ENCODE measurements around the gene DCAF7. TPM values are rescaled to one million over a fixed set of nuclear protein-coding genes. Genes with fewer than 3 reads are reported as not detected.
A peak's percentile ranks its signal among the peaks of the same experiment; 100 is the strongest.

DCAF7 gene
- total and polyA plus RNA-seq, 4 experiments from 2014 or later = 75.6 to 93.0 (median 86.5) TPM

DNA sequence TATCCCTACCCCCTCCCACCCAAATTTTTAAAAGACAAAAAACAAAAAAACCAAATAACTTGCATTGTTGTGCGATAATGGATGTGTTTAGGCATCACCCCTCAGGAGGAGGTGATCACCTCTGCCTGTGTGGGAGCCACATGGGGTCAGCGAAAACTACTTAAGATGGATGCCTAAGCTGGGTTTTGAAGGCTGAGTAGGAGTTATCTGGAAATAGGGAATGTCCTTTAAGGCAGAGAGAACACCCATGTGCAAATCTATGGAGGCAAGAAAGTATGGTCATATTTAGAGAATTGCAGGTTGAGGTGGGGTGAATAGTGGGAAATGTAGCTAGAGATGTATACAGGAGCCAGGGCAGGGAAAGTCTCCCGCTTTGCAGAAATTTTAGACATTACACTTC lies 44.9 kb downstream of the DCAF7 start:
- Mint-ChIP-seq H3K9me3 (no peaks in the 10 kb centered on the region), H3K27me3 (no peaks in the 10 kb centered on the region), H3K36me3 (peaks cover 18 to 37% of the 10 kb centered on the region in 2 donors), H3K4me1 (peaks cover 22 to 39% (median 32%) of the 10 kb centered on the region in 4 donors), H3K4me3 (no peak overlapping the region), H3K27ac (peak overlapping the region in 5 of 7 donors; percentile 3 to 75 (median 46))
- DNase-seq = no peak
- intact Hi-C loops (cut with micrococcal nuclease) = no loop called here
- H3K36me3 ChIP-seq (ENCODE audit: insufficient read depth, low read length) = peaks cover 16% of the 10 kb centered on the region
- POLR2A ChIA-PET (ENCODE audit: partially characterized antibody) = no interaction called here
- no peaks in the 10 kb centered on the region for H3K9me3 ChIP-seq (ENCODE audit: control insufficient read depth in 1 of 2, low read length in 2 of 2)
- H3K27me3 ChIP-seq (ENCODE audit: insufficient read depth, low read length) = no peaks in the 10 kb centered on the region
- no peak overlapping the region for H3K27ac ChIP-seq (ENCODE audit: low read depth, low read length)
- CTCF ChIA-PET (ENCODE audit: partially characterized antibody) = no interaction called here
- H3K4me3 ChIP-seq (ENCODE audit: low read length in 2 of 2) = no peak overlapping the region
- H3K4me1 ChIP-seq (ENCODE audit: insufficient read depth, low read length) = peaks cover 36% of the 10 kb centered on the region

DNA sequence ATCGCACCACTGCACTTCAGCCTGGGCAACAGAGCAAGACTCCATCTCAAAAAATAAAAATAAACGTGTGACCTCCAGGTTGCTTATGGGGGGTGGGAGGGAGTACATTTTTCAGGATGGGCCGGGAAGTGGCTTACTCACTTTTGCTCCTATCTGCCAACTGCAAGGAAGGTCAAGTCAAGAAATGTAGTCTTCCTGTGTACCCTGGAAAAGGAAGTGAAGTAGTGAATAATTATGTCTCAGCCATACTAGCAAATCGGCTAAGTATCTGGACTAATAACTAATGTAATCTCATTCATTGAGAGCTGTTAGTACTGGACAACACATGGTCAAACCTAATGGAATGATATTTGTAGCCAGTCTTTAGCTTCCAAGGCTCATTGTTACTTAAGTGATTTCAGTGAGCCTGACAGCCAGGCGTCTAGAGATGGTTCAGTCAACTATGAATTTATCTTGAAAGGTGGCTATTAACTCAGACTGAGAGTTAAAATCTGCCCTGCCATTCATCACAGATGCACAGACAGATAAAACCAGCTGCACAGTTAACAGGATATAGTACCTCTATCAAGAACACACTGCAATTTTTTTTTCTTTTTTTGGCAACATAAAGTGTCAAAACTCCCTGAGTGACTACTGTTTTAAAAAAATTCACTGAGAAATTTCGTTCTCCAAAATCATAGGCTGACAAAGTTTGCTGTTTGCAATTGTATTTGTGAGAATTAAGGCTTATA lies 46.7 kb downstream of the DCAF7 start:
- peak in 4 of 5 donors; percentile 34 to 58 (median 34) for DNase-seq
- H3K36me3 ChIP-seq (ENCODE audit: insufficient read depth, low read length) = no peaks in the 10 kb centered on the region
- H3K27ac Mint-ChIP-seq = peak overlapping the region; percentile 25 to 90 (median 77)
- H3K4me3 ChIP-seq (ENCODE audit: low read length in 2 of 2) = no peak overlapping the region
- peak overlapping the region in 6 of 8 donors; percentile 9 to 88 (median 55) for H3K4me3 Mint-ChIP-seq
- H3K9me3 ChIP-seq (ENCODE audit: control insufficient read depth in 1 of 2, low read length in 2 of 2) = no peaks in the 10 kb centered on the region
- no peaks in the 10 kb centered on the region for H3K9me3 Mint-ChIP-seq
- ChIA-PET POLR2A (ENCODE audit: partially characterized antibody) (interaction anchor here (0.8 to 2.3 kb wide), 6 partner anchors 11 to 177 kb away, joined by 3 to 14 read pairs (median 4); partner anchors contain the start of gene MAP3K3), CTCF (ENCODE audit: partially characterized antibody) (interaction anchor here (0.6 to 1.6 kb wide), 6 partner anchors 12 to 191 kb away, joined by 3 to 10 read pairs (median 4); no protein-coding TSS in a partner anchor)
- H3K27ac ChIP-seq (ENCODE audit: low read depth, low read length) = no peak overlapping the region
- H3K27me3 Mint-ChIP-seq = no peaks in the 10 kb centered on the region
- peaks cover 32 to 54% (median 43%) of the 10 kb centered on the region in 4 donors for H3K4me1 Mint-ChIP-seq
- intact Hi-C loops (cut with micrococcal nuclease) = loop anchor here (1.0 kb wide), 1 partner anchor 13 kb away; no protein-coding TSS in a partner anchor
- no peaks in the 10 kb centered on the region for H3K27me3 ChIP-seq (ENCODE audit: insufficient read depth, low read length)
- H3K4me1 ChIP-seq (ENCODE audit: insufficient read depth, low read length) = peaks cover 50% of the 10 kb centered on the region
- peaks cover 4 to 26% of the 10 kb centered on the region in 2 donors for H3K36me3 Mint-ChIP-seq

DNA sequence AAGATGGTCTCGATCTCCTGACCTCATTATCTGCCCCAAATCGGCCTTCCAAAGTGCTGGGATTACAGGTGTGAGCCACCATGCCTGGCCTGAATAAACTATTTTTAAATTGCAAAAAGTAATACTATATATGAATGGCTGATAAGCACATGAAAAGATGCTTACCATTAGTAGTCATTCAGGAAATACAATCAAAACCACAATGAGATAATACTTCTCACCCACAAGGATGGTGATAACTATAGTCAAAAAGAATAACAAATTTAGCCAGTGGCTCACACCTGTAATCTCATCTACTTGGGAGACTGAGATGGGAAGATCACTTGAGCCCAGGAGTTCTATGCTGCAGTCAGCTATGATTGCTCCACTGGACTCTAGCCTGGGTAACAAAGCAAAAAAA lies 48.0 kb downstream of the DCAF7 start:
- ChIA-PET POLR2A (ENCODE audit: partially characterized antibody) (interaction anchor here (1.8 to 2.3 kb wide), 2 partner anchors 10 to 13 kb away, joined by 9 to 14 read pairs; no protein-coding TSS in a partner anchor), CTCF (ENCODE audit: partially characterized antibody) (interaction anchor here (1.0 to 1.3 kb wide), 2 partner anchors 11 to 14 kb away, joined by 3 read pairs; no protein-coding TSS in a partner anchor)
- H3K27ac Mint-ChIP-seq = peak overlapping the region; percentile 75 to 95 (median 82)
- peaks cover 0 to 20% of the 10 kb centered on the region in 2 donors for H3K36me3 Mint-ChIP-seq
- H3K27ac ChIP-seq (ENCODE audit: low read depth, low read length) = no peak overlapping the region
- no peaks in the 10 kb centered on the region for H3K9me3 Mint-ChIP-seq
- DNase-seq = peak; percentile 39 to 54 (median 42)
- no peaks in the 10 kb centered on the region for H3K27me3 ChIP-seq (ENCODE audit: insufficient read depth, low read length)
- H3K27me3 Mint-ChIP-seq = no peaks in the 10 kb centered on the region
- H3K4me3 Mint-ChIP-seq = peak overlapping the region in 7 of 8 donors; percentile 7 to 86 (median 65)
- no peak overlapping the region for H3K4me3 ChIP-seq (ENCODE audit: low read length in 2 of 2)
- no peaks in the 10 kb centered on the region for H3K36me3 ChIP-seq (ENCODE audit: insufficient read depth, low read length)
- intact Hi-C loops (cut with micrococcal nuclease) = no loop called here
- H3K9me3 ChIP-seq (ENCODE audit: control insufficient read depth in 1 of 2, low read length in 2 of 2) = no peaks in the 10 kb centered on the region
- peaks cover 55% of the 10 kb centered on the region for H3K4me1 ChIP-seq (ENCODE audit: insufficient read depth, low read length)
- H3K4me1 Mint-ChIP-seq = peaks cover 34 to 57% (median 44%) of the 10 kb centered on the region in 4 donors

DNA sequence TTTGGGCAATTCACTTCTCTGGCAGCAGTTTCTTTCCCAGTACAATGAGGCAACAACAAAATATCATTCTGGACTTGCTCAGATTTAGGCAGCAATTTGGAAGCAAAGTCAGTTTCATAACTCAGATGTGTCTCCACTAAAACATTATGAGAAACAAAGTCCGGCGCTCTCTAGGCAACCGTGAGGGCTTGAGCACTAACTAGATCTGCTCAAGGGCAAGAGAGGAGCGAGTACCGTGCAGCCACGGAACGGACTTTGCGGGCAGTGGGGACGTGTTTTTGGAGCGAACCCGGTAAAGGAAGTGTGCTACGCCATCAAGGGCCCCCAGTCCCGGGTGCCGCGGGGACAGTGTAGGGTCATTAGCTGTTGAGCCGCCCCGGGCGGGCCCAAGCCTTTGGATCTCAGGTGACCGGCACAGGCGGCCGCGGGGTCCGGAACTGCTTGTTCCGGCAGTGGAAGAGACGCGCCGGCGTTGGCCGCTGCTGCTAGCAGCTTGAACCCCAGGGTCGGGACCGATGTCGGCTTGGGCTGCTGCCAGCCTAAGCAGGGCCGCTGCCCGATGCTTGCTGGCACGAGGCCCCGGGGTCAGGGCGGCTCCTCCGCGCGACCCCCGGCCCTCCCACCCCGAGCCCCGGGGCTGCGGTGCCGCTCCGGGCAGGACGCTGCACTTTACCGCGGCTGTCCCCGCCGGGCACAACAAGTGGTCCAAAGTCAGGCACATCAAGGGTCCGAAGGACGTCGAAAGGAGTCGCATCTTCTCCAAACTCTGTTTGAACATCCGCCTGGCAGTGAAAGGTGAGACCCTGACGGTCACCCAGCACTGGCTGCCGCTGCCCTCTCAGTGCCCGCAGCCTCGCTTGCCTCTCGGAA lies 50.5 kb downstream of the DCAF7 start, which contains the start of gene TACO1:
TACO1 (plus strand) TSS at position 327 of the 870 bp plus-strand sequence; CDS start at position 516, 189 bp downstream.
- peak within 1 kb of the TSS; percentile 91 to 97 (median 95) for H3K27ac Mint-ChIP-seq
- no peaks in the 10 kb centered on the region for H3K9me3 Mint-ChIP-seq
- DNase-seq = peak; percentile 65 to 71 (median 69)
- H3K4me3 Mint-ChIP-seq = peak within 1 kb of the TSS; percentile 90 to 98 (median 95)
- H3K4me1 Mint-ChIP-seq = peaks cover 34 to 57% (median 42%) of the 10 kb centered on the region in 4 donors
- ChIA-PET CTCF (ENCODE audit: partially characterized antibody) (interaction anchor here (0.9 to 3.9 kb wide), 8 partner anchors 8 to 175 kb away, joined by 3 to 44 read pairs (median 4); partner anchors contain the start of genes CYB561 and MAP3K3), POLR2A (ENCODE audit: partially characterized antibody) (interaction anchor here (0.8 to 3.2 kb wide), 12 partner anchors 10 to 175 kb away, joined by 3 to 42 read pairs (median 4); partner anchors contain the start of genes CYB561, DCAF7 and MAP3K3)
- peaks cover 55% of the 10 kb centered on the region for H3K4me1 ChIP-seq (ENCODE audit: insufficient read depth, low read length)
- peaks cover 15% of the 10 kb centered on the region for H3K36me3 ChIP-seq (ENCODE audit: insufficient read depth, low read length)
- peaks cover 14 to 28% of the 10 kb centered on the region in 2 donors for H3K36me3 Mint-ChIP-seq
- peak within 1 kb of the TSS; percentile 70 for H3K27ac ChIP-seq (ENCODE audit: low read depth, low read length)
- H3K27me3 Mint-ChIP-seq = no peaks in the 10 kb centered on the region
- H3K9me3 ChIP-seq (ENCODE audit: control insufficient read depth in 1 of 2, low read length in 2 of 2) = no peaks in the 10 kb centered on the region
- H3K4me3 ChIP-seq (ENCODE audit: low read length in 2 of 2) = peak within 1 kb of the TSS; percentile 59 to 69
- intact Hi-C loops (cut with micrococcal nuclease) = loop anchor here (2.0 kb wide), 2 partner anchors 20 to 50 kb away; partner anchors contain the start of gene DCAF7
- H3K27me3 ChIP-seq (ENCODE audit: insufficient read depth, low read length) = no peaks in the 10 kb centered on the region

DNA sequence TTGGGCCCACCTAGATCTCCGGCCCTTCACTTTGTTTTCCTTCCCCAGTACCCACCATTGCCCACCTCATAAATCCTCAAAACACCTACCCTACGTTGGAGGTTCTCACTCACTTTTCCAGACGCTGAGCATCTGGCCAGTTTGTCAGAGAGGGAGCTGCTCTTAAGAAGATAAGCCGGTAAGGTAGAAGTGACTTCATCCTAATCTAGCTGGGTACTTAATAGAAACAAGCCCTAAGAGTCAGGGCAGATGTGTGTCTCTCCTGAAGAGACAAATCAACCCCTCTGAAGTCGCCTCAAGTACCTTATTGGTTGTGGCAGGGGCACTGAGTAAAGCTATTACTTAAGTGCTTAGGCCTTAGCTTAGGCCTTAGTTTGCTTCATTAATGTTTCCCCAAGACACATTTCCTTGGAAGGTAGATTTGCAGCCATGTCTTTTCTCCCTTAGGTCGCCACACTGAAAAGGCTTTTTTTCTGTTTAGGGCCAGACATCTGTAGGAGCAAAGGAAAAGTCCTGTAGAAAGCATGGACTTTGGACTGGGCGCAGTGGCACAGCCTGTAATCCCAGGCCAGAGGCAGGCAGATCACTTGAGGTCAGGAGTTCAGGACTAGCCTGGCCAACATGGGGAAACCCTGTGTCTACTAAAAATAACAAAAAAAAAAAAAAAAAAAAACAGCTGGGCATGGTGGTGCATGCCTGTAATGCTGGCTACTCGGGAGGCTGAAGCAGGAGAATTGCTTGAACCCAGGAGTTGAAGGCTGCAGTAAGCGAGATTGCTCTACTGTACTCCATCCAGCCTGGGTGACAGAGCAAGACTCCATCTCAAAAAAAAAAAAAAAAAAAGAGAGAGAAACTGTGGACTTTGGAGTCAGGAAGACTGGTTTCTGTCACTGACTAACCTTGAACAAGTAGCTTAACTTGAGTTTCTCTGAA lies 51.4 kb downstream of the DCAF7 start:
- H3K9me3 ChIP-seq (ENCODE audit: control insufficient read depth in 1 of 2, low read length in 2 of 2) = no peaks in the 10 kb centered on the region
- intact Hi-C loops (cut with micrococcal nuclease) = loop anchor here (2.0 kb wide), 2 partner anchors 19 to 51 kb away; partner anchors contain the start of gene DCAF7
- H3K9me3 Mint-ChIP-seq = no peaks in the 10 kb centered on the region
- H3K4me3 Mint-ChIP-seq = peak overlapping the region; percentile 90 to 98 (median 95)
- peak overlapping the region; percentile 70 for H3K27ac ChIP-seq (ENCODE audit: low read depth, low read length)
- DNase-seq = no peak
- H3K4me1 ChIP-seq (ENCODE audit: insufficient read depth, low read length) = peaks cover 50% of the 10 kb centered on the region
- no peaks in the 10 kb centered on the region for H3K27me3 ChIP-seq (ENCODE audit: insufficient read depth, low read length)
- H3K4me1 Mint-ChIP-seq = peaks cover 33 to 52% (median 42%) of the 10 kb centered on the region in 4 donors
- POLR2A ChIA-PET (ENCODE audit: partially characterized antibody) = interaction anchor here (0.7 to 3.2 kb wide), 11 partner anchors 9 to 176 kb away, joined by 3 to 42 read pairs (median 4); partner anchors contain the start of genes CYB561 and MAP3K3
- no peaks in the 10 kb centered on the region for H3K27me3 Mint-ChIP-seq
- CTCF ChIA-PET (ENCODE audit: partially characterized antibody) = interaction anchor here (0.6 to 3.9 kb wide), 7 partner anchors 7 to 195 kb away, joined by 3 to 44 read pairs (median 3); partner anchors contain the start of gene MAP3K3
- peaks cover 20% of the 10 kb centered on the region for H3K36me3 ChIP-seq (ENCODE audit: insufficient read depth, low read length)
- H3K27ac Mint-ChIP-seq = peak overlapping the region; percentile 91 to 97 (median 95)
- H3K4me3 ChIP-seq (ENCODE audit: low read length in 2 of 2) = peak overlapping the region; percentile 59 to 69
- peaks cover 20 to 37% of the 10 kb centered on the region in 2 donors for H3K36me3 Mint-ChIP-seq
